IMR-90 (cell line): ENCODE measurements around the gene PNCK. TPM values are rescaled to one million over a fixed set of nuclear protein-coding genes. Genes with fewer than 3 reads are reported as not detected.

Experiments used
- ATAC-seq: fragments of 200-7000 bp; cut with Tn5 transposase; 2 replicates; pipeline ENCODE4 v1.9.1; 2020; ENCODE audit warnings: low read depth, mild to moderate bottlenecking, moderate library complexity
- BruUV-seq: library from RNA; stranded (reverse); fragments of 400-500 nt; replicated peaks from 2 replicates; lab custom pipeline; 2021; lab: Mats Ljungman, UMichigan
- CTCF ChIA-PET: fragments of 300-600 bp; formaldehyde crosslinking; extraction: SDS; loops from one replicate; lab custom pipeline; 2021; ENCODE audit warnings: antibody characterized with exemption; lab: Yijun Ruan, JAX
- POLR2A ChIA-PET: fragments of 300-600 bp; sonication (Branson Sonifier 250); formaldehyde crosslinking; loops from one replicate; lab custom pipeline; 2022; ENCODE audit warnings: antibody characterized with exemption; ENCODE audit not compliant: unreplicated experiment; lab: Charles Lee
- DNase-seq: peaks from one replicate; pipeline ENCODE4 v3.0.0; 2013
- H2AFZ ChIP-seq: replicated peaks from 2 replicates; pipeline ENCODE3; 2013; ENCODE audit warnings: low read length, mild to moderate bottlenecking; ENCODE audit not compliant: poor library complexity
- H2AK5ac ChIP-seq: 2 replicates; pipeline ENCODE4 v1.6.1; 2013; ENCODE audit warnings: low read depth, low read length, inconsistent platforms
- H2AK9ac ChIP-seq: replicated peaks from 2 replicates; pipeline ENCODE3; 2013; ENCODE audit warnings: mild to moderate bottlenecking, low read depth, low read length, moderate library complexity; ENCODE audit not compliant: poor library complexity
- H2BK120ac ChIP-seq: 2 replicates; pipeline ENCODE4 v1.6.1; 2013; ENCODE audit warnings: low read depth, low read length, inconsistent platforms
- H2BK15ac ChIP-seq: 3 replicates; pipeline ENCODE4 v1.6.1; 2013; ENCODE audit warnings: low read depth, low read length, inconsistent platforms
- H2BK20ac ChIP-seq: 2 replicates; pipeline ENCODE4 v1.6.1; 2013; ENCODE audit warnings: low read depth, mild to moderate bottlenecking, inconsistent platforms, low read length, moderate library complexity
- H2BK5ac ChIP-seq: 2 replicates; pipeline ENCODE4 v1.6.1; 2013; ENCODE audit warnings: mild to moderate bottlenecking, low read depth, low read length, inconsistent platforms; ENCODE audit not compliant: poor library complexity, severe bottlenecking
- H3K14ac ChIP-seq: replicated peaks from 2 replicates; pipeline ENCODE4 v1.6.1; 2013; ENCODE audit warnings: low read depth, low read length, inconsistent platforms
- H3K18ac ChIP-seq: 2 replicates; pipeline ENCODE4 v1.6.1; 2013; ENCODE audit warnings: low read depth, low read length, control low read depth
- H3K23ac ChIP-seq: 2 replicates; pipeline ENCODE4 v1.6.1; 2013; ENCODE audit warnings: low read depth, low read length, inconsistent platforms
- H3K27ac ChIP-seq: 2 replicates; pipeline ENCODE4 v1.5.1; 2013; ENCODE audit warnings: mild to moderate bottlenecking, control low read depth, low read length; ENCODE audit not compliant: insufficient read depth
- H3K27me3 ChIP-seq: 2 replicates; pipeline ENCODE4 v1.6.1; 2013; ENCODE audit warnings: low read length; ENCODE audit not compliant: control insufficient read depth, insufficient read depth
- H3K36me3 ChIP-seq: 2 replicates; pipeline ENCODE4 v1.6.1; 2013; ENCODE audit warnings: low read length, mixed read lengths; ENCODE audit not compliant: control insufficient read depth, insufficient read depth
- H3K4ac ChIP-seq: 2 replicates; pipeline ENCODE4 v1.6.1; 2013; ENCODE audit warnings: low read depth, low read length, inconsistent platforms
- H3K4me1 ChIP-seq: 2 replicates; pipeline ENCODE4 v1.6.1; 2013; ENCODE audit warnings: low read length, mixed read lengths; ENCODE audit not compliant: control insufficient read depth, insufficient read depth
- H3K4me2 ChIP-seq: 2 replicates; pipeline ENCODE4 v1.6.1; 2013; ENCODE audit warnings: low read depth, mild to moderate bottlenecking, control low read depth, low read length, moderate library complexity
- H3K4me3 ChIP-seq: 2 replicates; pipeline ENCODE4 v1.5.1; 2013; ENCODE audit warnings: low read depth, mild to moderate bottlenecking, control low read depth, low read length, moderate library complexity; ENCODE audit not compliant: insufficient read depth
- H3K56ac ChIP-seq: 2 replicates; pipeline ENCODE4 v1.6.1; 2013; ENCODE audit warnings: low read length, inconsistent platforms; ENCODE audit not compliant: insufficient read depth; ENCODE audit errors: extremely low read depth
- H3K79me1 ChIP-seq, 2 experiments: 2 replicates each; pipeline ENCODE4 v1.6.1; 2013; ENCODE audit warnings: low read length in 2 of 2, inconsistent platforms in 1 of 2, low read depth in 1 of 2
- H3K9ac ChIP-seq: 2 replicates; pipeline ENCODE4 v1.6.1; 2013; ENCODE audit warnings: low read depth, low read length, control low read depth
- H3K9me1 ChIP-seq: 2 replicates; pipeline ENCODE4 v1.6.1; 2013; ENCODE audit warnings: low read length, inconsistent platforms; ENCODE audit not compliant: insufficient read depth
- H3K9me3 ChIP-seq: 2 replicates; pipeline ENCODE4 v1.6.1; 2013; ENCODE audit warnings: low read length; ENCODE audit not compliant: control insufficient read depth, insufficient read depth
- H4K20me1 ChIP-seq: 2 replicates; pipeline ENCODE4 v1.6.1; 2013; ENCODE audit warnings: low read length, inconsistent platforms; ENCODE audit not compliant: insufficient read depth
- H4K5ac ChIP-seq: 2 replicates; pipeline ENCODE4 v1.6.1; 2013; ENCODE audit warnings: mild to moderate bottlenecking, low read depth, low read length, control low read depth
- H4K8ac ChIP-seq, 2 experiments: 2 replicates each; pipeline ENCODE4 v1.6.1; 2013; ENCODE audit warnings: low read depth in 2 of 2, low read length in 2 of 2, control low read depth in 1 of 2, inconsistent platforms in 1 of 2
- H4K91ac ChIP-seq: 2 replicates; pipeline ENCODE4 v1.6.1; 2013; ENCODE audit warnings: low read depth, low read length, inconsistent platforms; ENCODE audit not compliant: insufficient read depth
- FOS ChIP-seq: fragments of 150-350 bp; IDR thresholded peaks from 2 replicates; pipeline ENCODE4 v1.6.1; 2016; ENCODE audit warnings: low read depth, low read length
- MAZ ChIP-seq: IDR thresholded peaks from 2 replicates; pipeline ENCODE4 v1.6.1; 2012; ENCODE audit warnings: low read depth, mild to moderate bottlenecking, low read length, improper control_type of control experiment, moderate library complexity, borderline replicate concordance
- NFE2L2 ChIP-seq: fragments of 150-350 bp; IDR thresholded peaks from 2 replicates; pipeline ENCODE4 v1.6.1; 2016; ENCODE audit warnings: low read depth, mild to moderate bottlenecking, low read length
- RFX5 ChIP-seq: IDR thresholded peaks from 2 replicates; pipeline ENCODE4 v1.8.0; 2012; ENCODE audit warnings: low read depth, mild to moderate bottlenecking, low read length, moderate library complexity
- SMC3 ChIP-seq: fragments of 150-350 bp; IDR thresholded peaks from 2 replicates; pipeline ENCODE4 v1.6.1; 2016; ENCODE audit warnings: low read depth, mild to moderate bottlenecking, antibody characterized with exemption, low read length, moderate library complexity
- USF2 ChIP-seq: fragments of 150-350 bp; IDR thresholded peaks from 2 replicates; pipeline ENCODE4 v1.6.1; 2017; ENCODE audit warnings: mild to moderate bottlenecking, antibody characterized with exemption, low read length, low read depth
- WGBS, 2 experiments: methylation state at CpG; one replicate each; pipeline versions ENCODE4 v1.1.5 to v1.1.7; 2013; ENCODE audit warnings: missing lambda C conversion rate in 2 of 2; ENCODE audit not compliant: insufficient read length in 1 of 2; ENCODE audit errors: extremely low coverage in 2 of 2; 5-methylcytosine and 5-hydroxymethylcytosine counted together
- dilution Hi-C: fragments of 300-500 bp; cut with HindIII; formaldehyde crosslinking; loops from one replicate; pipeline ENCODE4 v1.14.3; 2018; ENCODE audit warnings: low sequenced_read_pairs; ENCODE audit not compliant: unreplicated experiment
- in situ Hi-C: fragments of 300-500 bp; cut with MboI; formaldehyde crosslinking; loops from 3 replicates; pipeline ENCODE4 v1.14.3; 2019; ENCODE audit warnings: low sequenced_read_pairs, inconsistent platforms, mixed read lengths
- intact Hi-C: fragments of 100-400 bp; cut with micrococcal nuclease; formaldehyde crosslinking; loops from 2 replicates; pipeline ENCODE4 v1.10.0; 2022
- polyA plus RNA-seq, 3 experiments: library from polyadenylated mRNA; depleted of rRNA; stranded (reverse); fragments of >200 nt; gene quantifications; 2 replicates each; pipeline ENCODE4 v1.2.3, GENCODE V29; 2012; ENCODE audit warnings: low replicate concordance in 1 of 3
- total RNA-seq: library from RNA; depleted of rRNA; stranded (reverse); fragments of >200 nt; gene quantifications from 2 replicates; pipeline ENCODE4 v1.2.3, GENCODE V29; 2012
- TF ChIP-seq, protein P1 (sequence below): fragments of 150-350 bp; IDR thresholded peaks from 2 replicates; pipeline ENCODE4 v1.6.1; 2016; ENCODE audit warnings: low read depth, mild to moderate bottlenecking, low read length, moderate library complexity, borderline replicate concordance

The PNCK gene
- total and polyA plus RNA-seq, 2 of the 4 experiments (the other 2 are of a cell fraction) = 0.18 to 0.22 TPM

- Histone ChIP-seq H2BK15ac (no peak overlapping the region), H2AFZ (no peak overlapping the region), H4K20me1 (peaks cover under 1% of the 10 kb centered on the region; the same call in 1 of the 2 replicates), H4K91ac (no peak overlapping the region), H3K56ac (no peak overlapping the region), H3K4me1 (no peaks in the 10 kb centered on the region; the same call in 1 of the 2 replicates), H2AK5ac (no peak overlapping the region), H3K14ac (no peak overlapping the region), H3K18ac (no peak overlapping the region), H2BK120ac (no peak overlapping the region), H3K9me1 (no peaks in the 10 kb centered on the region; the same call in 1 of the 2 replicates), H3K27me3 (no peaks in the 10 kb centered on the region), H3K36me3 (peaks cover 45% of the 10 kb centered on the region), H4K8ac (no peak overlapping the region), H3K23ac (no peak overlapping the region), H2BK20ac (no peak overlapping the region), H3K4me2 (no peak overlapping the region), H3K79me1 (peaks cover 5% of the 10 kb centered on the region in 2 experiments; a peak in 3 of 4 replicates), H3K4ac (no peak overlapping the region), H4K5ac (no peak overlapping the region), H3K4me3 (no peak overlapping the region), H2BK5ac (no peak overlapping the region), H3K27ac (no peak overlapping the region), H3K9ac (no peak overlapping the region), H2AK9ac (no peak overlapping the region), H3K9me3 (no peaks in the 10 kb centered on the region)
- ATAC-seq = no peak
- BruUV-seq = no TSS peak
- TF ChIP-seq, protein P1, sequence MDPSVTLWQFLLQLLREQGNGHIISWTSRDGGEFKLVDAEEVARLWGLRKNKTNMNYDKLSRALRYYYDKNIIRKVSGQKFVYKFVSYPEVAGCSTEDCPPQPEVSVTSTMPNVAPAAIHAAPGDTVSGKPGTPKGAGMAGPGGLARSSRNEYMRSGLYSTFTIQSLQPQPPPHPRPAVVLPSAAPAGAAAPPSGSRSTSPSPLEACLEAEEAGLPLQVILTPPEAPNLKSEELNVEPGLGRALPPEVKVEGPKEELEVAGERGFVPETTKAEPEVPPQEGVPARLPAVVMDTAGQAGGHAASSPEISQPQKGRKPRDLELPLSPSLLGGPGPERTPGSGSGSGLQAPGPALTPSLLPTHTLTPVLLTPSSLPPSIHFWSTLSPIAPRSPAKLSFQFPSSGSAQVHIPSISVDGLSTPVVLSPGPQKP = no peak
- TF ChIP-seq USF2 (no peak), RFX5 (no peak), SMC3 (no peak), MAZ (no peak), FOS (no peak), NFE2L2 (no peak)
- POLR2A ChIA-PET = no interaction called here
- dilution Hi-C loops = no loop called here
- in situ Hi-C loops = no loop called here
- CTCF ChIA-PET = no interaction called here
- intact Hi-C loops = no loop called here
- DNase-seq = no peak
- WGBS, 2 experiments = no CpG with 5 or more reads among the region's 9 CpGs
These were observed 43.8 kb upstream of the PNCK start for GRCh38 chrX:153717445-153717844.
